Measurements from ENCODE around the gene MAGI1.

- TF ChIP-seq GATA2 (IDR thresholded peaks at IDR 0.05; ENCODE audit: low read depth, low read length) (no peak), GATA3 (IDR thresholded peaks at IDR 0.05; ENCODE audit: low read depth, low read length) (no peak)
Measured at GRCh38 chr3:65685621-65686235, 353.0 kb downstream of the MAGI1 start.

All from SH-SY5Y (cell line).